GM20431 (cell line): Measurements from ENCODE around the gene TBC1D2.

Source experiments
- in situ Hi-C: fragments of 300-500 bp; cut with MseI, MboI; formaldehyde crosslinking; loops from one replicate; pipeline ENCODE4 v1.15.0; 2020; ENCODE audit warnings: low sequenced_read_pairs; ENCODE audit not compliant: unreplicated experiment

TBC1D2 gene

GRCh38 chr9:98220911-98221310 lies 34.5 kb downstream of the TBC1D2 start:
- in situ Hi-C loops: no loop called here

GRCh38 chr9:98219794-98220370 lies 35.6 kb downstream of the TBC1D2 start:
- in situ Hi-C loops: no loop called here

GRCh38 chr9:98219364-98219716 lies 36.1 kb downstream of the TBC1D2 start:
- in situ Hi-C loops: no loop called here

GRCh38 chr9:98218562-98219363 lies 36.7 kb downstream of the TBC1D2 start:
- in situ Hi-C loops: no loop called here

GRCh38 chr9:98217255-98217654 lies 38.2 kb downstream of the TBC1D2 start:
- in situ Hi-C loops: no loop called here

- in situ Hi-C loops: no loop called here
Measured at GRCh38 chr9:98216391-98216790, 39.1 kb downstream of the TBC1D2 start.

GRCh38 chr9:98215821-98216220 lies 39.6 kb downstream of the TBC1D2 start:
- in situ Hi-C loops: no loop called here

GRCh38 chr9:98215271-98215670 lies 40.2 kb downstream of the TBC1D2 start:
- in situ Hi-C loops: no loop called here

GRCh38 chr9:98214811-98215210 lies 40.6 kb downstream of the TBC1D2 start:
- in situ Hi-C loops: no loop called here

GRCh38 chr9:98211260-98211659 lies 44.2 kb downstream of the TBC1D2 start:
- in situ Hi-C loops: no loop called here

- in situ Hi-C loops: no loop called here
Measured at GRCh38 chr9:98210435-98210834, 45.0 kb downstream of the TBC1D2 start.

- in situ Hi-C loops: no loop called here
Measured at GRCh38 chr9:98209530-98209929, 45.9 kb downstream of the TBC1D2 start.

GRCh38 chr9:98208635-98209034 lies 46.8 kb downstream of the TBC1D2 start:
- in situ Hi-C loops: no loop called here

GRCh38 chr9:98207606-98208005 lies 47.8 kb downstream of the TBC1D2 start:
- in situ Hi-C loops: no loop called here

- in situ Hi-C loops: no loop called here
Measured at GRCh38 chr9:98206754-98207153, 48.7 kb downstream of the TBC1D2 start.

- in situ Hi-C loops: no loop called here
Measured at GRCh38 chr9:98204692-98205091, 50.8 kb downstream of the TBC1D2 start.

GRCh38 chr9:98203153-98203552 lies 52.3 kb downstream of the TBC1D2 start:
- in situ Hi-C loops: no loop called here

GRCh38 chr9:98202252-98202651 lies 53.2 kb downstream of the TBC1D2 start:
- in situ Hi-C loops: no loop called here

- in situ Hi-C loops: no loop called here
Measured at GRCh38 chr9:98201749-98202148, 53.7 kb downstream of the TBC1D2 start.

GRCh38 chr9:98201102-98201501 lies 54.3 kb downstream of the TBC1D2 start:
- in situ Hi-C loops: no loop called here

- in situ Hi-C loops: no loop called here
Measured at GRCh38 chr9:98199388-98200033, 55.9 kb downstream of the TBC1D2 start.
